GM18526 (cell line): ENCODE data around the gene ALOX5AP.

Source experiments
- POLR2A ChIP-seq: IDR thresholded peaks from 3 replicates; pipeline ENCODE4 v1.6.1; 2011; ENCODE audit not compliant: insufficient read length; ENCODE audit errors: extremely low read depth

ALOX5AP gene

DNA sequence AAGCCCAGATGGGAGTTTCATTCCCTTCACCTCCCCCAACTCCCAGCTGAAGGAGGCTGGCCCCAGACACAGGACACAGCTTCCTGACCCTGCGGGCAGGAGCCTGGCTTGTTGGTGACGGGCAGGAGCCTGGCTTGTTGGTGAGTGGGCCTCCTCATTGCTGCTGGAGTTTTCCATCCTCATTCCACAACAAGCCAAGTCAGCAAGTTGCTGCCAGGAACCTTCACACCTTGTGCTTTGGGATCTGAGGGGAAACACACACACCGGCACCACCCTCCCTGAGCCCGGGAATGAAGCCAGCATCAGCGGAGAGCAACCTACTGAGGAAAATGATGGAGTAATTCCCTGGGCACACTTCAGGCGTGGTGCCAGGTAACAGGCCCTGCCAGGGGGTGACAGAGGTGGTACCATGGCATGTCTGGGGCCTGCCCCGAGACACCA lies 74.9 kb downstream of the ALOX5AP start:
- TF ChIP-seq POLR2A, result no peak

- no peak for TF ChIP-seq POLR2A
Measured at GRCh38 chr13:30810801-30811200, 75.5 kb downstream of the ALOX5AP start.
